Stimulated activated CD8-positive, alpha-beta memory T cell treated with anti-CD3 and anti-CD28 coated beads, Interleukin-15, amount 100 ng/mL, for 4 hours (primary cell): Measurements from ENCODE around the gene RAB40B.
A peak's percentile ranks its signal among the peaks of the same experiment; 100 is the strongest.

Experiments used
- DNase-seq, 2 donors: peaks; one replicate each; pipeline ENCODE4 v3.0.0-alpha.2; 2020; ENCODE audit warnings: low read depth in 2 of 2

Gene RAB40B

GRCh38 chr17:82649501-82650261, 48.8 kb downstream of the RAB40B start:
- DNase-seq = no peak

- DNase-seq = peak; percentile 15 to 32
Observed at GRCh38 chr17:82648742-82649331, 49.7 kb downstream of the RAB40B start.

GRCh38 chr17:82648165-82648668, 50.3 kb downstream of the RAB40B start, which contains the start of gene WDR45B:
TSS of gene WDR45B (minus strand) at chr17:82648444. CDS start at chr17:82648340, 104 bp downstream.
- DNase-seq = peak; percentile 71 to 77

GRCh38 chr17:82647593-82648164, 50.8 kb downstream of the RAB40B start:
- DNase-seq = peak; percentile 15 to 21

GRCh38 chr17:82645516-82645915, 53.0 kb downstream of the RAB40B start:
- no peak for DNase-seq

GRCh38 chr17:82644148-82644547, 54.4 kb downstream of the RAB40B start:
- DNase-seq = no peak

- no peak for DNase-seq
Observed at GRCh38 chr17:82642022-82642421, 56.5 kb downstream of the RAB40B start.

- DNase-seq = no peak
Observed at GRCh38 chr17:82640036-82640435, 58.5 kb downstream of the RAB40B start.

GRCh38 chr17:82639628-82640027, 58.9 kb downstream of the RAB40B start:
- DNase-seq = no peak

- DNase-seq = no peak
Observed at GRCh38 chr17:82638183-82638773, 60.2 kb downstream of the RAB40B start.

- no peak for DNase-seq
Observed at GRCh38 chr17:82636626-82637598, 61.6 kb downstream of the RAB40B start.

- no peak for DNase-seq
Observed at GRCh38 chr17:82633343-82633742, 65.2 kb downstream of the RAB40B start.

GRCh38 chr17:82632451-82632850, 66.0 kb downstream of the RAB40B start:
- DNase-seq = no peak

- DNase-seq = no peak
Observed at GRCh38 chr17:82631544-82631943, 67.0 kb downstream of the RAB40B start.

GRCh38 chr17:82630212-82630611, 68.3 kb downstream of the RAB40B start:
- no peak for DNase-seq

- DNase-seq = no peak
Observed at GRCh38 chr17:82629748-82630147, 68.8 kb downstream of the RAB40B start.

GRCh38 chr17:82627405-82627804, 71.1 kb downstream of the RAB40B start:
- DNase-seq = no peak

GRCh38 chr17:82623707-82624106, 74.8 kb downstream of the RAB40B start:
- no peak for DNase-seq

GRCh38 chr17:82619641-82620040, 78.9 kb downstream of the RAB40B start:
- no peak for DNase-seq

GRCh38 chr17:82619211-82619610, 79.3 kb downstream of the RAB40B start:
- no peak for DNase-seq

GRCh38 chr17:82616021-82616711, 82.3 kb downstream of the RAB40B start:
- DNase-seq = no peak
